NB4 (cell line): ENCODE measurements around the gene STK32B.

ENCODE experiments used
- MYC ChIP-seq: IDR thresholded peaks from 2 replicates; pipeline ENCODE4 v1.6.1; 2011; ENCODE audit warnings: low read depth, low read length
- POLR2A ChIP-seq: IDR thresholded peaks from 2 replicates; pipeline ENCODE4 v1.6.1; 2011; ENCODE audit warnings: mild to moderate bottlenecking; ENCODE audit not compliant: insufficient read length; ENCODE audit errors: extremely low read depth
- TF ChIP-seq, protein P1 (sequence below): IDR thresholded peaks from one replicate; pipeline ENCODE4 v1.5.1; 2012; ENCODE audit warnings: low read depth, low read length
- TF ChIP-seq, protein P2 (sequence below): IDR thresholded peaks from 2 replicates; pipeline ENCODE4 v1.6.1; 2011; ENCODE audit warnings: low read depth, low read length

DNA sequence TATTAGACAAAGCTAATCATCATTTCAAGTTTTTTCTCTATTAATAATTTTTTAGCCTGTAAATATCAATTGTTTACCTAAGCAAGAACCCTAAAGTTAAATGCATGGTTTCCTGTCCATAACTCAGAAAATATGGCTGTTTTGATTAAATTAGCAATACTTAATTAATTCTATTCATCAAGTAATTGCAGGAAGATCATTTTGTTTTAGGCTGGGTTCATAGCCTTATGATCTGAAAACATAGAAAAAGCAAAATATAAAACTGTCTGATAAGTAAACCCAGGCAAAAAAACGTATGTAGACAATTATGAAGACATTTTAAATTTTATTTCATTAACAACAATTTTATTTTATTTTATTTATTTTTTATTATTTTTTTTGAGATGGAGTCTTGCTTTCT, 438.0 kb downstream of the STK32B start:
- TF ChIP-seq POLR2A (no peak), MYC (no peak)
- TF ChIP-seq, protein P1, sequence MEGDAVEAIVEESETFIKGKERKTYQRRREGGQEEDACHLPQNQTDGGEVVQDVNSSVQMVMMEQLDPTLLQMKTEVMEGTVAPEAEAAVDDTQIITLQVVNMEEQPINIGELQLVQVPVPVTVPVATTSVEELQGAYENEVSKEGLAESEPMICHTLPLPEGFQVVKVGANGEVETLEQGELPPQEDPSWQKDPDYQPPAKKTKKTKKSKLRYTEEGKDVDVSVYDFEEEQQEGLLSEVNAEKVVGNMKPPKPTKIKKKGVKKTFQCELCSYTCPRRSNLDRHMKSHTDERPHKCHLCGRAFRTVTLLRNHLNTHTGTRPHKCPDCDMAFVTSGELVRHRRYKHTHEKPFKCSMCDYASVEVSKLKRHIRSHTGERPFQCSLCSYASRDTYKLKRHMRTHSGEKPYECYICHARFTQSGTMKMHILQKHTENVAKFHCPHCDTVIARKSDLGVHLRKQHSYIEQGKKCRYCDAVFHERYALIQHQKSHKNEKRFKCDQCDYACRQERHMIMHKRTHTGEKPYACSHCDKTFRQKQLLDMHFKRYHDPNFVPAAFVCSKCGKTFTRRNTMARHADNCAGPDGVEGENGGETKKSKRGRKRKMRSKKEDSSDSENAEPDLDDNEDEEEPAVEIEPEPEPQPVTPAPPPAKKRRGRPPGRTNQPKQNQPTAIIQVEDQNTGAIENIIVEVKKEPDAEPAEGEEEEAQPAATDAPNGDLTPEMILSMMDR: no peak
- TF ChIP-seq, protein P2, sequence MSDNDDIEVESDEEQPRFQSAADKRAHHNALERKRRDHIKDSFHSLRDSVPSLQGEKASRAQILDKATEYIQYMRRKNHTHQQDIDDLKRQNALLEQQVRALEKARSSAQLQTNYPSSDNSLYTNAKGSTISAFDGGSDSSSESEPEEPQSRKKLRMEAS: no peak
